ENCODE measurements around the gene GPX2.

- TF ChIP-seq RAD21 (IDR thresholded peaks at IDR 0.05) (no peak), CTCF (IDR thresholded peaks at IDR 0.05; ENCODE audit: low read depth, low read length, missing input control) (no peak), FOXA2 (IDR thresholded peaks at IDR 0.05) (no peak), SP1 (IDR thresholded peaks at IDR 0.05) (no peak), NR2F2 (IDR thresholded peaks at IDR 0.05) (no peak), YY1 (IDR thresholded peaks at IDR 0.05) (no peak)
Measured at GRCh38 chr14:64945431-64946178, 3.1 kb upstream of the GPX2 start.
